HG03103 (cell line): ENCODE results near the gene PSMC4.

Experiments
- ATAC-seq: cut with Tn5 transposase; IDR thresholded peaks from one replicate; pipeline ENCODE4 v1.9.1; 2021; ENCODE audit warnings: low read depth; ENCODE audit not compliant: unreplicated experiment

PSMC4 gene

GRCh38 chr19:39970675-39971379 lies at the start of gene PSMC4:
TSS of gene PSMC4 (plus strand) at chr19:39971165. CDS start at chr19:39971203, 38 bp downstream.
- ATAC-seq, result peak; percentile 91

- no peak for ATAC-seq
Measured at GRCh38 chr19:39923862-39924261, 47.1 kb upstream of the PSMC4 start.

GRCh38 chr19:39924389-39924788 lies 46.6 kb upstream of the PSMC4 start:
- ATAC-seq, result no peak

DNA sequence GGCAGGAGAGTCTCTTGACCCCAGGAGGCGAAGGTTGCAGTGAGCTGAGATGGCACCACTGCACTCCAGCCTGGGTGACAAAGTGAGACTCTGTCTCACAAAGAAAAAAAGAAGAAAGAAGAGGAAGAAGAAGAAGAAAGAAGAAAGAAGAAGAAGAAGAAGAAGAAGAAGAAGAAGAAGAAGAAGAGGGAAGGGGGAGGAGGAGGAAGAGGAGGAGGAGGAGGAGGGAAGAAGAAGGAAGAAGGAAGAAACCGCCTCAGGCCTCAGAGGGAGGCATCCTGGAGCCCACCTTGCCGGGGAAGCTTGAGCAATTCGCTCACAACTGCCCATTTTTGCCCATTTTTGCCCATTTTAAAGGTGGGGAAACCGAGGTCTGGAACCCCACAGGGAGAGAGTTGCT lies 46.0 kb upstream of the PSMC4 start:
- no peak for ATAC-seq

DNA sequence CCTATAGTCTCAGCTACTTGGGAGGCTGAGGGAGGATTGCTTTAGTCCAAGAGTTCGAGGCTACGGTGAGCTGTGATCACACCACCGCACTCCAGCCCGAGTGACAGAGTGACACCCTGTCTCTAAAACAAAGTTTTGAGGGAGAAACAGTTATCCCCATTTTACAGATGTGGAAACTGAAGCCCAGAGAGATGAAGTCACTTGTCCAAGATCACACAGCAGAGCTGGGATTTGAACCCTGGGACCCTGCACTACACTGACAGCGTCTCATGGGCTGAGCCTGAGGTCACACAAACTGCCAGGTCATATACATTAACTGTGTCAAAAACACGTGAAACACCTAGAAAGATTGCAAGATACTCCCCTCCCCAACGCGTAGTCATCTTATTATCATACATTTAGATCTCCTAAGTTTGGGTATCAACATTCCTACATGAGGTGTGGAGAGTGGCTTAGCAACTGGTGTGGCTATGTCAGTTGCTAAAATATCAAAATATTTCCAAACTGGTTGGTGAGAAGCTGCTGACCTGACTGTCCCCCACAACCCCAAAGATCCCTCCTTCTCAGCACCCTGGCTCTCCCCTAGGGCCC lies 44.7 kb upstream of the PSMC4 start:
- ATAC-seq, result no peak

GRCh38 chr19:39927076-39927475 lies 43.9 kb upstream of the PSMC4 start:
- no peak for ATAC-seq

- no peak for ATAC-seq
Measured at GRCh38 chr19:39927524-39928356, 43.2 kb upstream of the PSMC4 start.

DNA sequence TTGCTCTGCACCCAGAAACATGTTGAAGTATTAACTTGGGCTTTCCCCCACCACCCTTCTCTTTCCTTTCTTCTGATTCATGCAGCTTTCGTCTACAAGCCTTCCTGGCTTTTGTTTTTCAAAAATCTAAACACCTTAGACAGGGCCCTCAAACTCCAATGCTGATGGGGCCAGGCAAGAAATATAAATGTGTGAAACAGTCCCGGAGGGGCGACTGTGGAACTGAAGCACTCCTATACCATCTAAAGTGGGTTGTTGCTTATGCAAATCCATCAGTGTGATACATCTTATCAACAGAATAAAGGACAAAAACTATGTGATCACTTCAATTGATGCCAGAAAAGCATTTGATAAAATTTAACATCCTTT lies 42.6 kb upstream of the PSMC4 start:
- ATAC-seq, result no peak

DNA sequence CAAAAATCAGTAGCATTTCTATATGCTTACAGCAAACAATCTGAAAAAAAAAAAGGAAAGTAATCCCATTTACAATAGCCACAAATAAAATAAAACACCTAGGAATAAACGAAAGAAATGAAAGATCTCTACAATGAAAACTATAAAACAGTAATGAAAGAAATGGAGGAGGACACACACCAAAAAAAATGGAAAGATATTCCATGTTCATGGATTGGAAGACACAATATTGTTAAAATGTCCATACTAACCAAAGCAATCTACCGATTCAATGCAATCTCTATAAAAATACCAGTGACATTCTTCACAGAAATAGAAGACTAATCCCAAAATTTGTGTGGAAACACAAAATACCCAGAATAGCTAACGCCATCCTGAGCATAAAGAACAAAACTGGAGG lies 41.2 kb upstream of the PSMC4 start:
- no peak for ATAC-seq

DNA sequence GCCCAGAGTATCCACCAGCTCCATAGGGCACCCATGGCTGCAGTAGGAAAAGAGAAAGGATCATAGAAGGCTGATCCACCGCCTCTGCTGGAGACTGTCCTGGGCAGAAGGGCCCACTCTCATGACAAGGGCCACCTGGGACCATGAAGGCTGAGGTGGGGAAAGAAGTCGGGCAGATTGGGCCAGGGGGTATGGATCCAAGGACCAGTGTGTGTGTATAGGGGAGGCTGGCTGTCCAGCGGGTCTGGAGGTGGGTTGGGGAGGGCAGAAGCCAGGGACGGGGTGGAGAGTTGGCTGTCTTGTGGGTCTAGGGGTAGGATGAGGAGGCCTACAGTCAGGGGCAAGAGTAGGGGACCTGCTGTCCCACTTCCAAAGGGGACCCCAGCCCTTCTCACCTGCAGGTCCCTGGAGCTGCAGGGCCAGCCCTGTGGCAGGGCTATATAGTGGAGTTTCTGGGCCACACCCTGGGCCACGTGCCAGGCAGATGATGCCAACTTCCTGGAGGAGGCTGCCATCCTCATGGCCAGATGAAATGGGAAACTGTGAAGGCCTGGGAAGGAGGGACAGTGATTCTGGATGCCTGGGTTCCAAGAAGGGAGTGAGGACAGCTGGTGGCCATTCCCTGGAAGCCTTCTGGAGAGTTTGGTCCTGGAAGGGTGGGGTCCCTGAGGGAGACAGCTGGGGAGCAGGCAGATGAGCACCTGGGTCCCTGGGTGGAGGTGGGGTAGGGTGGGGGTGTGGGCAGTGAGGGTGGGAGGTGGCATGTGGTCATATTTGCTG lies 36.2 kb upstream of the PSMC4 start, which contains the start of gene FCGBP:
Gene FCGBP (minus strand): TSS at position 51 of the 780 bp plus-strand sequence.
- ATAC-seq, result no peak

DNA sequence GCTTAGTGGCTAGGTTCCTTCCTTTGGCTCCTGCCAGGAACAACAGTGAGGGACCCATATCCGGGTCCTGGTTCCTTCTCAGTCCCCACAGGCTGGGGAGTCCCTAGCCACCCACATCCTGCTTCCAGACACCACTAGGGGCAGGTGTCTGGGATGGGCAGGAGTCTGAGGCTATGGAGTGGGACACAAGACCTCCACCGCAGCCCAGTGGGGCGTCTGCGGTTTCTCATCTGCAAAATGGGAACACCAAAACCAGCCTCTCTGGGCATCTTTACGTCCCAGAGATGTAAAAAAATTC lies 35.7 kb upstream of the PSMC4 start:
- ATAC-seq, result no peak

GRCh38 chr19:39936020-39936419 lies 34.9 kb upstream of the PSMC4 start:
- ATAC-seq, result no peak

DNA sequence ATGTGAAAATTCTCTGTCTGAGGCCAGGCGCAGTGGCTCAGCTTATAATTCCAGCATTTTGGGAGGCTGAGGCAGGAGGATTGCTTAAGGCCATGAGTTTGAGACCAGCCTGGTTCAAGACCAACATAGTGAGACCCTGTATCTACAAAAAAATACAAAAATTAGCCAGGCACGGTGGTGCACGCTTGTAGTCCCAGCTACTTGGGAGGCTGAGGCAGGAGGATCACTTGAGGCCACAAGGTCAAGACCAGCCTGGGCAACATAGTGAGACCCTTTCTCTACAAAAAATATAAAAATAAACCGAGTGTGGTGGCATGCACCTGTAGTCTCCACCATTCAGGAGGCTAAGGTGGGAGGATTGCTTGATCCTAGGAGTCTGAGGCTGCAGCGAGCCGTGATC lies 34.3 kb upstream of the PSMC4 start:
- ATAC-seq, result no peak

- ATAC-seq, result no peak
Measured at GRCh38 chr19:39937094-39937720, 33.8 kb upstream of the PSMC4 start.

DNA sequence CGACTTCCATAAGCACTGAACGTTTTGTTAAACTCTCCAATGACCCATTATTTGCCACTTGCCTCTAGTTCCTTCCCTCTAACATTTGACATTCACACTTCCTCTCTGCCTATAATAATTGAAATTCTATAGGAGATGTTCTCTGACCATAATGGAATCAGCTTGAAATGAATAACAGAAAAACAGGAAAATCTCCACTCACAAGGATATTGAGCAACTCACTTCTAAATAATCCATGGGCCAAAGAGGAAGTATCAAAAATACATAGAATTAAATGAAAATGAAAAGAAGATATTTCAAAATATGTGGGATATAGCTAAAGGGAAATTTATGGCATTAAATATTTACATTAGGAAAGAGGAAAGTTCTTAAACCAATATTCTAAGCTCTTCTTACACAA lies 33.2 kb upstream of the PSMC4 start:
- ATAC-seq, result no peak

DNA sequence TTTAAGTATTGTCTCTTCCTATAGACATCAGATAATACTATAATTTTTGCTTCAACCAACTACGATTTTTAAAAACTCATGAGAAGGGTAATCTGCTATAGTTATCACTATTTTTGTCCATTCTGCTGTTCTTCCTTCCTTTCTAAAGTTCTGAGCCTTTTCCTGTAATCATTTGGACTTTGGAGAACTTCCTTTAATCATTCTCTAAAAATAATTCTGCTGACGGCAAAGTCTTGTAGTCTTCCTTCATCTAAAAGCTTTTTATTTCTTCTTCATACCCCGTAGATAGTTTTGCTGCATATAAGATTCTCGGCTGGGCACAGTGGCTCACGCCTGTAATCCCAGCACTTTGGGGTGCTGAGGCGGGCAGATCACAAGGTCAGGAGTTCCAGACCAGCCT lies 31.4 kb upstream of the PSMC4 start:
- ATAC-seq, result no peak

DNA sequence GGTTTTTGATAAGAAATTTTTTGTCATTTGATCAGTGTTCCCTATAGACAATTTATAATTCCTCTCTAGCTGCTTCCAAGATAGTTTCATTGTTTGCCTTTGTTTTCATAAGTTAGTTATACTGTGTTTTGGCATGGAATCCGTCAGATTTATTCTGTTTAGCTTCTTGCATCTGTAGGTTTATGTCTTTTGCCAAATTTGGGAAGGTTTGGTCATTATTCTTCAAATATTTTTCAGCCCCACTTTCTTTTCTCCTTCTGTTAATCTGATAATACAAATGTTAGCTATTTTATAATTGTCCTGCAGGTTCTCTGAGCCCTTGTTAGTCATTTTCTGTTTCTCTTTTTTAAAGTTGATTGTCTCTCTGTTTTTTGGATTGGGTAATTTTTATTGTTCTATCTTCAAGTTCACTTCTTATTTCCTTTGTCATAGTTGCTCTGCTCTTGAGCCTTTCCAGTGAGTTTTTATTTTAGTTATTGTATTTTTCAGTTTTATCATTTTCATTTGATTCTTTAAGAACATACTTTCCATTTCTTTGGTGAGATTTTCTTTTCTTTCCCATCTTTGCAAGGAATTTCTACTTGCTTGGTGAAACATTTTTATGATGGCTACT lies 30.6 kb upstream of the PSMC4 start:
- ATAC-seq, result no peak

- ATAC-seq, result no peak
Measured at GRCh38 chr19:39941151-39941550, 29.8 kb upstream of the PSMC4 start.

DNA sequence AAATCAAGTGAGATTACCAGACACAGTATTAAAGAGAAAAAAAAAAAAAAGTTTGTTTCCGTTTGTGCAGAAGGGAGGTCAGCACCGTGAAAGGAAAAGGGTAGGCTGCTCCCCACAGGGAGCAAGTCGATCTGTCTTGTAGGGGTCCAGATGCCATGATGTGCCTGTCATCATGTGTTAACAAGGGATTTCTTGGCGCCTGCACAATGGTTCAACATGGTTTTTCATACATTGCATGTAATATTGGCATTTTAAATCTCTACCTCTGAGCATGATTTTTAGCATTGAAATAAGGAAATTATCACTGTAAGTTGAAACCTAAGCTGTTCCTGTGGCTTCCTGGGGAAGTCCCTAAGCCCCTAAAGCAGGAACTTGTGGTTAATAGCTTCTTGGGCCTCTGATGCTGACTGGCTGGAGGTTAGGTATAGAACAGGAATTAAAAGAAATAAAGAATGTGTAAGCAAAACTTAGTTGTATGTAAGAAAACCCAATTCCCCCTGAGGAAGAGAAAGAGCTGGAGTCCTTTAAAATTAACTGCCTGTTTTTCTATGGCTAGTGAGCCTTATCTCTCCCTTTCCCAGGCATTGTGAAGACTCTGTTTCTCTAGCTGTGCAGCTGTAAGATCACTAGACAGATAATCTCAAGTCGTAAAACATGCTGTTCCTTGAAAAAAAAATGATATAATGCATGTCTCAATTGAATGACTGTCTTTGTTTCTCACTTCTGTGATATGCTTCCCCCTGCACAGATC lies 29.2 kb upstream of the PSMC4 start:
- no peak for ATAC-seq

DNA sequence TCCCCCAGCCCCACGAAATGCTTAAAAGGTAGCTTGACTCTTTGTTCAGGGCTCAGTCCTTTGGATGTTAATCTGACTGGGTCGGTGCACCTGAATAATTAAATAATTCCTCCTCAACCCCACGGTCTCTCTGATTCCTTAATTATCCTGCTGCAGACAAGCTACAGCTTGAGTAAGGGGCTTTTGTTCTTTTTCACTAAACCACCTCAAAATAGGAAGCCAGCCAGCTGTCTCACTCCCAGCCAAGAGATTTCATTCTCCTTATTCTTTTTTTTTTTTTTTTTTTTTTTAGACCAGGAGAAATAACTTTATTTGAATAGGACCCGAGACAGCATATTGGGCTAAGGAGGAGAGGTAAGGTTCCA lies 28.6 kb upstream of the PSMC4 start:
- ATAC-seq, result no peak
